HepG2 (cell line): Measurements from ENCODE around the gene EFCAB8. TPM values are rescaled to one million over a fixed set of nuclear protein-coding genes. Genes with fewer than 3 reads are reported as not detected.

Source experiments
- ERF ChIP-seq: IDR thresholded peaks from 2 replicates; pipeline ENCODE4 v1.6.1; 2018; ENCODE audit warnings: missing biosample characterization, missing genetic modification reagents
- MAFF ChIP-seq: IDR thresholded peaks from 2 replicates; pipeline ENCODE4 v1.6.1; 2011; ENCODE audit warnings: low read depth, low read length, improper control_type of control experiment
- MEIS2 ChIP-seq: sonication (generic); formaldehyde crosslinking; IDR thresholded peaks from 2 replicates; pipeline ENCODE4 v1.9.0; 2021; ENCODE audit warnings: mild to moderate bottlenecking, missing genetic modification reagents
- MIXL1 ChIP-seq: IDR thresholded peaks from 2 replicates; pipeline ENCODE4 v1.6.1; 2016
- NFKB2 ChIP-seq: sonication (generic); formaldehyde crosslinking; IDR thresholded peaks from 2 replicates; pipeline ENCODE4 v1.4.0; 2020; ENCODE audit warnings: missing genetic modification reagents, borderline replicate concordance
- NR3C1 ChIP-seq: sonication (generic); formaldehyde crosslinking; IDR thresholded peaks from 2 replicates; pipeline ENCODE4 v1.4.0; 2020; ENCODE audit warnings: missing genetic modification reagents
- PLSCR1 ChIP-seq: sonication (generic); formaldehyde crosslinking; IDR thresholded peaks from 2 replicates; pipeline ENCODE4 v1.5.0; 2020; ENCODE audit warnings: missing genetic modification reagents, mild to moderate bottlenecking, borderline replicate concordance
- RAD21 ChIP-seq: fragments of 450-650 bp; formaldehyde crosslinking; IDR thresholded peaks from 2 replicates; pipeline ENCODE4 v1.5.0; 2020; ENCODE audit warnings: mild to moderate bottlenecking
- ZBTB39 ChIP-seq: sonication (generic); formaldehyde crosslinking; IDR thresholded peaks from 2 replicates; pipeline ENCODE4 v1.5.0; 2020; ENCODE audit warnings: missing genetic modification reagents
- ZBTB40 ChIP-seq, 2 experiments: fragments of 450-650 bp in 1 of 2; sonication (generic) in 1 of 2; formaldehyde crosslinking in 1 of 2; IDR thresholded peaks; 2 replicates each; pipeline versions ENCODE4 v1.6.1 to v1.8.0; 2016 to 2022; ENCODE audit warnings: antibody characterized with exemption in 1 of 2, mild to moderate bottlenecking in 1 of 2, missing genetic modification reagents in 1 of 2
- ZBTB44 ChIP-seq: sonication (generic); formaldehyde crosslinking; IDR thresholded peaks from 2 replicates; pipeline ENCODE4 v1.4.0; 2020; ENCODE audit warnings: missing genetic modification reagents
- ZFP36L2 ChIP-seq: sonication (generic); formaldehyde crosslinking; IDR thresholded peaks from 2 replicates; pipeline ENCODE4 v1.4.0; 2020; ENCODE audit warnings: missing genetic modification reagents
- ZNF224 ChIP-seq: sonication (generic); formaldehyde crosslinking; IDR thresholded peaks from 2 replicates; pipeline ENCODE4 v1.5.0; 2020; ENCODE audit warnings: mild to moderate bottlenecking, missing genetic modification reagents
- ZNF562 ChIP-seq: sonication (generic); formaldehyde crosslinking; IDR thresholded peaks from 2 replicates; pipeline ENCODE4 v1.8.0; 2022; ENCODE audit warnings: missing genetic modification reagents, borderline replicate concordance
- ZNF83 ChIP-seq: sonication (generic); formaldehyde crosslinking; IDR thresholded peaks from 2 replicates; pipeline ENCODE4 v1.4.0; 2020; ENCODE audit warnings: missing genetic modification reagents, mild to moderate bottlenecking, borderline replicate concordance
- polyA plus RNA-seq, 8 experiments: library from polyadenylated mRNA; depleted of rRNA in 3 of 8; stranded (reverse) in 7 of 8; unstranded in 1 of 8; fragments of >200 nt; fragmentation: Illumina TruSeq in 4 of 8; extraction: Trizol in 4 of 8; gene quantifications; 2 replicates each; pipeline versions ENCODE4 v1.2.1 to v1.2.3, GENCODE V29; 2011 to 2016; ENCODE audit warnings: low read depth in 4 of 8, missing spikeins in 1 of 8, mixed read lengths in 1 of 8; ENCODE audit not compliant: insufficient read depth in 1 of 8
- total RNA-seq, 5 experiments: library from RNA; depleted of rRNA; stranded (reverse); fragments of >200 nt; fragmentation: Illumina TruSeq; extraction: Trizol; gene quantifications; 2 replicates each; pipeline ENCODE4 v1.2.3, GENCODE V29; 2016; ENCODE audit warnings: low read depth in 1 of 5

The EFCAB8 gene
- total and polyA plus RNA-seq, 2 of the 13 experiments (the other 11 are each of a cell fraction or from before 2014, with no cell fraction given) = 0.15 to 0.22 TPM

GRCh38 chr20:33010674-33011449 lies 152.1 kb downstream of the EFCAB8 start (continued):
- no peak for TF ChIP-seq ZBTB40 (IDR thresholded peaks at IDR 0.05)
- no peak for TF ChIP-seq ZBTB40 (CRISPR knock-in tag; IDR thresholded peaks at IDR 0.05)
- TF ChIP-seq NR3C1 (CRISPR knock-in tag) = no peak
- TF ChIP-seq ZNF224 (CRISPR knock-in tag) = no peak
- TF ChIP-seq ZNF83 (CRISPR knock-in tag) = 0 out of 2 replicates have a peak, but pooled peaks have one; percentile 15
- no peak for TF ChIP-seq ZBTB39 (CRISPR knock-in tag)
- 0 out of 2 replicates have a peak, but pooled peaks have one; percentile 31 for TF ChIP-seq ZFP36L2 (CRISPR knock-in tag)
- TF ChIP-seq ZBTB44 (CRISPR knock-in tag) = no peak
- TF ChIP-seq RAD21 (CRISPR knock-in tag) = no peak
- no peak for TF ChIP-seq ERF (CRISPR knock-in tag)
- no peak for TF ChIP-seq MAFF
- TF ChIP-seq NFKB2 (CRISPR knock-in tag) = peak; percentile 74
- TF ChIP-seq MIXL1 (CRISPR knock-in tag) = no peak
- TF ChIP-seq PLSCR1 (CRISPR knock-in tag) = no peak
- TF ChIP-seq ZNF562 (CRISPR knock-in tag) = no peak
- 0 out of 2 replicates have a peak, but pooled peaks have one; percentile 41 for TF ChIP-seq MEIS2 (CRISPR knock-in tag)
